Prostate gland (tissue), 2 donors: Measurements from ENCODE around the gene VEZT.

Source experiments
- CTCF ChIP-seq, 4 experiments: fragments of 200-600 bp in 2 of 4; fragments of 450-650 bp in 2 of 4; sonication (generic) in 2 of 4; IDR thresholded peaks; 1 replicate in 3 of 4; 2 replicates in 1 of 4; pipeline ENCODE4 v1.5.1; 2016 to 2019; ENCODE audit warnings: antibody characterized with exemption in 4 of 4, mild to moderate bottlenecking in 2 of 4, moderate library complexity in 2 of 4
- POLR2A ChIP-seq: fragments of 450-650 bp; IDR thresholded peaks from one replicate; pipeline ENCODE4 v1.6.1; 2016; ENCODE audit warnings: antibody characterized with exemption, mild to moderate bottlenecking
- POLR2AphosphoS5 ChIP-seq: sonication (generic); formaldehyde crosslinking; IDR thresholded peaks from one replicate; pipeline ENCODE4 v1.6.1; 2017; ENCODE audit warnings: antibody characterized with exemption

GRCh38 chr12:95185072-95185471, 32.5 kb upstream of the VEZT start:
- TF ChIP-seq CTCF (IDR thresholded peaks at IDR 0.05): no peak
- TF ChIP-seq POLR2A: no peak
- TF ChIP-seq POLR2AphosphoS5: no peak
